ENCODE measurements around the gene OR5K4. TPM values are rescaled to one million over a fixed set of nuclear protein-coding genes. Genes with fewer than 3 reads are reported as not detected.

Gene OR5K4
- total RNA-seq, 3 donors from 2014 or later (not counting 1 experiment from before 2014, with no cell fraction given): not detected

- Mint-ChIP-seq H3K27me3 (ENCODE audit: low read depth in 2 of 2) (peaks cover 13 to 29% of the 10 kb centered on the region in 2 donors), H3K9me3 (no peaks in the 10 kb centered on the region)
These were observed 19.6 kb upstream of the OR5K4 start for GRCh38 chr3:98333989-98334606.

DNA sequence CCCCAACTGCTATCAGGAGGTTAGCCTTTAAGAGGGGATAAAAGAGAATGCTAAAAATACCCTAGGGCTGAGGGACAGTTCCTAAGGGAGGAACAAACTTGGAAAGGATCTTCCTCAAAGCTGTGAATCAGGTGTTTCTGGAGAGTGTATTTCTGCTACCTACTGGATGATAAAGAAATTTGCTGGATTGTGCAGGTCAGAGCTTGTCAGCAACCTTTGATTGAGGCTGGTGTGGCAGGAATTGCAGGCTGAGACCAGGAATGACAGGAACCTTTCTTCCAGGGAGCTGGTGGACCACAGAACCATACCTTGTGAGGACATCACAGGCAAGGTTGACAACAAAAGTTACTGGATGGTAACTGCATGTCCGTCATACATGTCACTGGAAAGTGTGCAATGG lies 14.6 kb upstream of the OR5K4 start:
- no peaks in the 10 kb centered on the region for H3K36me3 Mint-ChIP-seq
- no peak for ATAC-seq
- intact Hi-C loops (cut with micrococcal nuclease): no loop called here
- H3K27me3 ChIP-seq (ENCODE audit: control insufficient read depth, insufficient read depth, low read length): no peaks in the 10 kb centered on the region
- H3K4me1 ChIP-seq (ENCODE audit: control insufficient read depth, insufficient read depth, low read length): no peaks in the 10 kb centered on the region
- H3K27ac Mint-ChIP-seq: no peak overlapping the region
- no peaks in the 10 kb centered on the region for H3K4me1 Mint-ChIP-seq
- TF ChIP-seq, protein P1, sequence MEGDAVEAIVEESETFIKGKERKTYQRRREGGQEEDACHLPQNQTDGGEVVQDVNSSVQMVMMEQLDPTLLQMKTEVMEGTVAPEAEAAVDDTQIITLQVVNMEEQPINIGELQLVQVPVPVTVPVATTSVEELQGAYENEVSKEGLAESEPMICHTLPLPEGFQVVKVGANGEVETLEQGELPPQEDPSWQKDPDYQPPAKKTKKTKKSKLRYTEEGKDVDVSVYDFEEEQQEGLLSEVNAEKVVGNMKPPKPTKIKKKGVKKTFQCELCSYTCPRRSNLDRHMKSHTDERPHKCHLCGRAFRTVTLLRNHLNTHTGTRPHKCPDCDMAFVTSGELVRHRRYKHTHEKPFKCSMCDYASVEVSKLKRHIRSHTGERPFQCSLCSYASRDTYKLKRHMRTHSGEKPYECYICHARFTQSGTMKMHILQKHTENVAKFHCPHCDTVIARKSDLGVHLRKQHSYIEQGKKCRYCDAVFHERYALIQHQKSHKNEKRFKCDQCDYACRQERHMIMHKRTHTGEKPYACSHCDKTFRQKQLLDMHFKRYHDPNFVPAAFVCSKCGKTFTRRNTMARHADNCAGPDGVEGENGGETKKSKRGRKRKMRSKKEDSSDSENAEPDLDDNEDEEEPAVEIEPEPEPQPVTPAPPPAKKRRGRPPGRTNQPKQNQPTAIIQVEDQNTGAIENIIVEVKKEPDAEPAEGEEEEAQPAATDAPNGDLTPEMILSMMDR (IDR thresholded peaks at IDR 0.05): no peak
- H3K27ac ChIP-seq (ENCODE audit: low read length): no peak overlapping the region
- no peaks in the 10 kb centered on the region for H3K9me3 ChIP-seq (ENCODE audit: control insufficient read depth, insufficient read depth, low read length)
- WGBS (ENCODE audit: insufficient coverage): 100% methylated on average over 1 of the region's 1 CpG
- H3K9me3 Mint-ChIP-seq: no peaks in the 10 kb centered on the region
- DNase-seq: no peak
- H3K27me3 Mint-ChIP-seq (ENCODE audit: low read depth in 2 of 2): peaks cover 0 to 27% of the 10 kb centered on the region in 2 donors
- H3K36me3 ChIP-seq (ENCODE audit: control insufficient read depth, insufficient read depth, low read length): no peaks in the 10 kb centered on the region
- no peak overlapping the region for H3K4me3 ChIP-seq (ENCODE audit: low read length)
- no peak overlapping the region for H3K4me3 Mint-ChIP-seq

More at GRCh38 chr3:98333989-98334606, 19.6 kb upstream of the OR5K4 start:
- Histone ChIP-seq H3K27ac (ENCODE audit: low read length) (no peak overlapping the region), H3K9me3 (ENCODE audit: control insufficient read depth, insufficient read depth, low read length) (no peaks in the 10 kb centered on the region), H3K36me3 (ENCODE audit: control insufficient read depth, insufficient read depth, low read length) (no peaks in the 10 kb centered on the region), H3K27me3 (ENCODE audit: control insufficient read depth, insufficient read depth, low read length) (peaks cover 5% of the 10 kb centered on the region), H3K4me1 (ENCODE audit: control insufficient read depth, insufficient read depth, low read length) (no peaks in the 10 kb centered on the region), H3K4me3 (ENCODE audit: low read length) (no peak overlapping the region)
- WGBS (ENCODE audit: insufficient coverage): 19% methylated on average over 2 of the region's 3 CpGs
- no peaks in the 10 kb centered on the region for H3K4me1 Mint-ChIP-seq
- H3K4me3 Mint-ChIP-seq: no peak overlapping the region
- H3K27ac Mint-ChIP-seq: no peak overlapping the region
- intact Hi-C loops (cut with micrococcal nuclease): loop anchor here (1.0 kb wide), 1 partner anchor 239 kb away; no protein-coding TSS in a partner anchor
- TF ChIP-seq, protein P1 (IDR thresholded peaks at IDR 0.05): no peak
- ATAC-seq (peak in 1 of 3 donors; percentile 46), DNase-seq (peak in 1 of 2 donors; percentile 52)
- no peaks in the 10 kb centered on the region for H3K36me3 Mint-ChIP-seq

DNA sequence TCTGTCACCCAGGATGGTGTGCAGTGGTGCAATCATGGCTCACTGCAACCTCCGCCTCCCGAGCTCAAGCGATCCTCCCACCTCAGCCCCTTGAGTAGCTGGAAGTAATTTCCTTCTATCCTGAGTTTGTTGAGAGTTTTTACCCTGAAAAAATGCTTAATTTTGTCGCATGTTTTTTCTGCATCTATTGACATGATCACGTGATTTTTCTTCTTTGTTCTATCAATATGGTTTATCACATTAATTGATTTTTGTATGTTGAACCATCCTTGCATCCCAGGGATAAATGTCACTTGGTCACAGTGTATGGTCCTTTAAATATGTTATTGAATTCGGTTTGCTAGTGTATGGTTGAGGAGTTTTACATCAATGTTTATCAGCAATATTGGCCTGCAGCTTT lies 11.9 kb upstream of the OR5K4 start:
- 73% methylated on average over 4 of the region's 6 CpGs for WGBS (ENCODE audit: insufficient coverage)
- no peaks in the 10 kb centered on the region for H3K9me3 ChIP-seq (ENCODE audit: control insufficient read depth, insufficient read depth, low read length)
- H3K27me3 Mint-ChIP-seq (ENCODE audit: low read depth in 2 of 2): peaks cover 0 to 24% of the 10 kb centered on the region in 2 donors
- TF ChIP-seq, protein P1 (IDR thresholded peaks at IDR 0.05): no peak
- ATAC-seq (no peak), DNase-seq (no peak)
- intact Hi-C loops (cut with micrococcal nuclease): no loop called here
- H3K27me3 ChIP-seq (ENCODE audit: control insufficient read depth, insufficient read depth, low read length): no peaks in the 10 kb centered on the region
- no peak overlapping the region for H3K27ac ChIP-seq (ENCODE audit: low read length)
- H3K4me1 Mint-ChIP-seq: no peaks in the 10 kb centered on the region
- H3K36me3 ChIP-seq (ENCODE audit: control insufficient read depth, insufficient read depth, low read length): no peaks in the 10 kb centered on the region
- H3K4me3 Mint-ChIP-seq: no peak overlapping the region
- no peak overlapping the region for H3K4me3 ChIP-seq (ENCODE audit: low read length)
- H3K4me1 ChIP-seq (ENCODE audit: control insufficient read depth, insufficient read depth, low read length): no peaks in the 10 kb centered on the region
- H3K9me3 Mint-ChIP-seq: no peaks in the 10 kb centered on the region
- no peak overlapping the region for H3K27ac Mint-ChIP-seq
- no peaks in the 10 kb centered on the region for H3K36me3 Mint-ChIP-seq
